K562 (cell line): ENCODE results near the gene FAM199X. TPM values are rescaled to one million over a fixed set of nuclear protein-coding genes. Genes with fewer than 3 reads are reported as not detected.

Source experiments
- CCNT2 ChIP-seq: IDR thresholded peaks from 2 replicates; pipeline ENCODE4 v1.6.1; 2011; ENCODE audit warnings: borderline replicate concordance, low read depth, mild to moderate bottlenecking, moderate library complexity, mixed read lengths, low read length; ENCODE audit not compliant: insufficient read length; ENCODE audit errors: extremely low read depth
- CHCHD3 ChIP-seq: fragments of 250-450 bp; sonication (Bioruptor Pico); IDR thresholded peaks from 2 replicates; pipeline ENCODE4 v2.1.2; 2022; ENCODE audit warnings: mild to moderate bottlenecking
- CREM ChIP-seq: IDR thresholded peaks from 2 replicates; pipeline ENCODE4 v1.6.1; 2014; ENCODE audit warnings: antibody characterized with exemption, low read depth
- CXXC5 ChIP-seq: fragments of 250-450 bp; sonication (Bioruptor Pico); IDR thresholded peaks from 2 replicates; pipeline ENCODE4 v1.8.0; 2022; ENCODE audit warnings: inconsistent platforms, mild to moderate bottlenecking, moderate library complexity
- HDAC8 ChIP-seq: fragments of 450-650 bp; IDR thresholded peaks from 2 replicates; pipeline ENCODE4 v1.6.1; 2016; ENCODE audit warnings: mild to moderate bottlenecking, missing genetic modification characterization, moderate library complexity, missing compliant biosample characterization
- KHSRP ChIP-seq: fragments of 450-650 bp; IDR thresholded peaks from 2 replicates; pipeline ENCODE4 v1.6.1; 2017
- LEF1 ChIP-seq: fragments of 450-650 bp; IDR thresholded peaks from 2 replicates; pipeline ENCODE4 v1.6.1; 2016; ENCODE audit warnings: mild to moderate bottlenecking
- MYNN ChIP-seq, 2 experiments: sonication (generic); formaldehyde crosslinking in 1 of 2; IDR thresholded peaks; 2 replicates each; pipeline versions ENCODE4 v1.5.0 to v1.6.1; 2016 to 2020; ENCODE audit warnings: antibody characterized with exemption in 1 of 2, missing genetic modification reagents in 1 of 2
- NBN ChIP-seq: fragments of 450-650 bp; IDR thresholded peaks from 2 replicates; pipeline ENCODE4 v1.6.1; 2016; ENCODE audit warnings: low read depth, mild to moderate bottlenecking
- NFIX ChIP-seq: fragments of 250-450 bp; sonication (Bioruptor Pico); IDR thresholded peaks from 2 replicates; pipeline ENCODE4 v1.4.0; 2020; ENCODE audit warnings: low read depth, mild to moderate bottlenecking, moderate library complexity
- POU5F1 ChIP-seq: fragments of 150-350 bp; IDR thresholded peaks from 2 replicates; pipeline ENCODE4 v1.6.1; 2014; ENCODE audit warnings: borderline replicate concordance, low read length, low read depth, mild to moderate bottlenecking; ENCODE audit not compliant: partially characterized antibody
- RFX5 ChIP-seq: IDR thresholded peaks from 2 replicates; pipeline ENCODE4 v1.6.1; 2011; ENCODE audit warnings: low read depth, mild to moderate bottlenecking, improper control_type of control experiment, low read length
- RNF2 ChIP-seq: sonication (generic); IDR thresholded peaks from 2 replicates; pipeline ENCODE4 v1.6.1; 2016
- TARDBP ChIP-seq: fragments of 450-650 bp; IDR thresholded peaks from 2 replicates; pipeline ENCODE4 v1.6.1; 2016
- TBL1XR1 ChIP-seq, 2 experiments: IDR thresholded peaks; 2 replicates each; pipeline ENCODE4 v1.6.1; 2012; ENCODE audit warnings: improper control_type of control experiment in 2 of 2, low read length in 2 of 2, mild to moderate bottlenecking in 1 of 2
- ZNF146 ChIP-seq: IDR thresholded peaks from one replicate; pipeline ENCODE4 v1.6.1; 2018; ENCODE audit warnings: missing compliant biosample characterization; ENCODE audit not compliant: unreplicated experiment
- polyA plus RNA-seq, 8 experiments: library from polyadenylated mRNA; depleted of rRNA in 4 of 8; stranded (reverse) in 5 of 8; unstranded in 3 of 8; fragments of >200 nt; fragmentation: Nextera tagmentation in 2 of 8; fragmentation: Illumina TruSeq in 1 of 8; extraction: Ambion mirVana in 2 of 8; extraction: Trizol in 1 of 8; gene quantifications; 2 replicates each; pipeline versions ENCODE4 v1.2.1 to v1.2.3, GENCODE V29; 2011 to 2014; ENCODE audit warnings: inconsistent platforms in 1 of 8, missing spikeins in 1 of 8
- total RNA-seq, 7 experiments: library from RNA; depleted of rRNA in 6 of 7; stranded (reverse); fragments of >200 nt in 6 of 7; fragmentation: Illumina TruSeq in 2 of 7; extraction: Trizol in 2 of 7; gene quantifications; 2 replicates each; pipeline versions ENCODE4 v1.2.1 to v1.2.3, GENCODE V29; 2011 to 2021; ENCODE audit warnings: low replicate concordance in 1 of 7
- TF ChIP-seq, protein P1 (sequence below): sonication (generic); formaldehyde crosslinking; IDR thresholded peaks from 2 replicates; pipeline ENCODE4 v1.8.0; 2022; ENCODE audit warnings: mild to moderate bottlenecking, missing genetic modification reagents
- TF ChIP-seq, protein P2 (sequence below), 2 experiments: fragments of 450-650 bp; IDR thresholded peaks; 2 replicates each; pipeline ENCODE4 v1.6.1; 2016
- TF ChIP-seq, protein P3 (sequence below): sonication (generic); IDR thresholded peaks from 2 replicates; pipeline ENCODE4 v1.6.1; 2016
- TF ChIP-seq, protein P4 (sequence below): fragments of 250-450 bp; sonication (Bioruptor Pico); IDR thresholded peaks from 2 replicates; pipeline ENCODE4 v1.4.0; 2020; ENCODE audit warnings: mild to moderate bottlenecking

FAM199X gene
- total and polyA plus RNA-seq, 9 of the 15 experiments (the other 6 are each of a cell fraction or from before 2014, with no cell fraction given) = 4.6 to 22.2 (median 13.7) TPM

DNA sequence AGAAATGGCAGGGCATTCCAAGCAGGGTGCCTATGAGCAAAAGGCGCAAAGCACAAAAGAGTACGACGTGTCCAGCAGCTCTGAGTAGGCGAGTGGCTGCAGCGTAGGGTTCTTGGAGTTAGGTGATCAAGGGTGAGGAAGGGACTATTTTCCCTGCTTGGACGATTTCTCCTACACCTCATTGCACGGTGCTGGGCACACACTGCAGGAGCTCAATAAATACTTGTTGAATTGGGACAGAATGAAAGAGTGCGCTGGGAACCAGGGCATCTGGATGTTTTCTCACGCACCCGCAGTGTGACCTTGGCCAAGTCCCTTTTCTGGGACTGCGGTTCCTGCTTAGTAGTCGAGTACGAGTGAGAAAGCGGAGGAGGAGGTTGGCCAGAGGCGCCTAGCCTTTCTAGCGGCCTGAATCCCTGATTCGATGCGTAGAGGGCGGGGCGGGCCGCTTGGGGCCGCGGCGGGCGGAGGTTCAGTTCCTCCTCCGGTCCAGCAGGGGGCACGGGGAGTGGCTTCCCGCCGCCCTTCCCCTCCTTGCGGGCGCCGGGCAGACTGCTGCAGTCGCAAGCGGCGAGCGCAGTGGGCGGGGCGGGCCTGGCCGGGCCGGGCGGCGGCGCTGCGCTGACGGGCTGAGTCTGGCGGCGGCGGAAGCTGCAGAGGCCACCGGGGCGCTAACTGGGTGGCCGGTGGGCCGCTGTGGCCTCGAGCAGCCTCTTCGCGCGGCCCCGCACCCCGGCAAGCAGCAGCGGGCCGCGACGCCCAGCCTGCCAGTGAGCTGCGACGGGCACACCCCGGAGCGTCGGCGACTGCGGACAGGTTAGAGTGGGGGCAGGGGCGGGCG is at the start of gene FAM199X (continued):
- TF ChIP-seq, protein P1, sequence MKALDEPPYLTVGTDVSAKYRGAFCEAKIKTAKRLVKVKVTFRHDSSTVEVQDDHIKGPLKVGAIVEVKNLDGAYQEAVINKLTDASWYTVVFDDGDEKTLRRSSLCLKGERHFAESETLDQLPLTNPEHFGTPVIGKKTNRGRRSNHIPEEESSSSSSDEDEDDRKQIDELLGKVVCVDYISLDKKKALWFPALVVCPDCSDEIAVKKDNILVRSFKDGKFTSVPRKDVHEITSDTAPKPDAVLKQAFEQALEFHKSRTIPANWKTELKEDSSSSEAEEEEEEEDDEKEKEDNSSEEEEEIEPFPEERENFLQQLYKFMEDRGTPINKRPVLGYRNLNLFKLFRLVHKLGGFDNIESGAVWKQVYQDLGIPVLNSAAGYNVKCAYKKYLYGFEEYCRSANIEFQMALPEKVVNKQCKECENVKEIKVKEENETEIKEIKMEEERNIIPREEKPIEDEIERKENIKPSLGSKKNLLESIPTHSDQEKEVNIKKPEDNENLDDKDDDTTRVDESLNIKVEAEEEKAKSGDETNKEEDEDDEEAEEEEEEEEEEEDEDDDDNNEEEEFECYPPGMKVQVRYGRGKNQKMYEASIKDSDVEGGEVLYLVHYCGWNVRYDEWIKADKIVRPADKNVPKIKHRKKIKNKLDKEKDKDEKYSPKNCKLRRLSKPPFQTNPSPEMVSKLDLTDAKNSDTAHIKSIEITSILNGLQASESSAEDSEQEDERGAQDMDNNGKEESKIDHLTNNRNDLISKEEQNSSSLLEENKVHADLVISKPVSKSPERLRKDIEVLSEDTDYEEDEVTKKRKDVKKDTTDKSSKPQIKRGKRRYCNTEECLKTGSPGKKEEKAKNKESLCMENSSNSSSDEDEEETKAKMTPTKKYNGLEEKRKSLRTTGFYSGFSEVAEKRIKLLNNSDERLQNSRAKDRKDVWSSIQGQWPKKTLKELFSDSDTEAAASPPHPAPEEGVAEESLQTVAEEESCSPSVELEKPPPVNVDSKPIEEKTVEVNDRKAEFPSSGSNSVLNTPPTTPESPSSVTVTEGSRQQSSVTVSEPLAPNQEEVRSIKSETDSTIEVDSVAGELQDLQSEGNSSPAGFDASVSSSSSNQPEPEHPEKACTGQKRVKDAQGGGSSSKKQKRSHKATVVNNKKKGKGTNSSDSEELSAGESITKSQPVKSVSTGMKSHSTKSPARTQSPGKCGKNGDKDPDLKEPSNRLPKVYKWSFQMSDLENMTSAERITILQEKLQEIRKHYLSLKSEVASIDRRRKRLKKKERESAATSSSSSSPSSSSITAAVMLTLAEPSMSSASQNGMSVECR (CRISPR knock-in tag) = 0 out of 2 replicates have a peak, but pooled peaks have one; percentile 35
- TF ChIP-seq MYNN (IDR thresholded peaks at IDR 0.05) (no peak), MYNN (CRISPR knock-in tag; IDR thresholded peaks at IDR 0.05) (no peak), RNF2 (no peak), CCNT2 (peak; percentile 74), TARDBP (0 out of 2 replicates have a peak, but pooled peaks have one; percentile 19), CXXC5 (peak; percentile 80), NBN (peak; percentile 36; the same call in 1 of the 2 replicates), CREM (peak; percentile 28), NFIX (CRISPR knock-in tag) (no peak), CHCHD3 (no peak), ZNF146 (CRISPR knock-in tag) (no peak), TBL1XR1 (IDR thresholded peaks at IDR 0.05; ENCODE audit: low read length in 2 of 2) (0 out of 4 replicates have a peak, but pooled peaks of 1 of the 2 experiments have one; percentile 27), LEF1 (peak; percentile 38; the same call in 1 of the 2 replicates), POU5F1 (no peak), RFX5 (no peak), HDAC8 (tag) (no peak), KHSRP (no peak)
- TF ChIP-seq, protein P2, sequence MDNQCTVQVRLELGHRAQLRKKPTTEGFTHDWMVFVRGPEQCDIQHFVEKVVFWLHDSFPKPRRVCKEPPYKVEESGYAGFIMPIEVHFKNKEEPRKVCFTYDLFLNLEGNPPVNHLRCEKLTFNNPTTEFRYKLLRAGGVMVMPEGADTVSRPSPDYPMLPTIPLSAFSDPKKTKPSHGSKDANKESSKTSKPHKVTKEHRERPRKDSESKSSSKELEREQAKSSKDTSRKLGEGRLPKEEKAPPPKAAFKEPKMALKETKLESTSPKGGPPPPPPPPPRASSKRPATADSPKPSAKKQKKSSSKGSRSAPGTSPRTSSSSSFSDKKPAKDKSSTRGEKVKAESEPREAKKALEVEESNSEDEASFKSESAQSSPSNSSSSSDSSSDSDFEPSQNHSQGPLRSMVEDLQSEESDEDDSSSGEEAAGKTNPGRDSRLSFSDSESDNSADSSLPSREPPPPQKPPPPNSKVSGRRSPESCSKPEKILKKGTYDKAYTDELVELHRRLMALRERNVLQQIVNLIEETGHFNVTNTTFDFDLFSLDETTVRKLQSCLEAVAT (IDR thresholded peaks at IDR 0.05) = no peak
- TF ChIP-seq, protein P3, sequence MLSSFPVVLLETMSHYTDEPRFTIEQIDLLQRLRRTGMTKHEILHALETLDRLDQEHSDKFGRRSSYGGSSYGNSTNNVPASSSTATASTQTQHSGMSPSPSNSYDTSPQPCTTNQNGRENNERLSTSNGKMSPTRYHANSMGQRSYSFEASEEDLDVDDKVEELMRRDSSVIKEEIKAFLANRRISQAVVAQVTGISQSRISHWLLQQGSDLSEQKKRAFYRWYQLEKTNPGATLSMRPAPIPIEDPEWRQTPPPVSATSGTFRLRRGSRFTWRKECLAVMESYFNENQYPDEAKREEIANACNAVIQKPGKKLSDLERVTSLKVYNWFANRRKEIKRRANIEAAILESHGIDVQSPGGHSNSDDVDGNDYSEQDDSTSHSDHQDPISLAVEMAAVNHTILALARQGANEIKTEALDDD = peak; percentile 45; the same call in 1 of the 2 replicates
- TF ChIP-seq, protein P4, sequence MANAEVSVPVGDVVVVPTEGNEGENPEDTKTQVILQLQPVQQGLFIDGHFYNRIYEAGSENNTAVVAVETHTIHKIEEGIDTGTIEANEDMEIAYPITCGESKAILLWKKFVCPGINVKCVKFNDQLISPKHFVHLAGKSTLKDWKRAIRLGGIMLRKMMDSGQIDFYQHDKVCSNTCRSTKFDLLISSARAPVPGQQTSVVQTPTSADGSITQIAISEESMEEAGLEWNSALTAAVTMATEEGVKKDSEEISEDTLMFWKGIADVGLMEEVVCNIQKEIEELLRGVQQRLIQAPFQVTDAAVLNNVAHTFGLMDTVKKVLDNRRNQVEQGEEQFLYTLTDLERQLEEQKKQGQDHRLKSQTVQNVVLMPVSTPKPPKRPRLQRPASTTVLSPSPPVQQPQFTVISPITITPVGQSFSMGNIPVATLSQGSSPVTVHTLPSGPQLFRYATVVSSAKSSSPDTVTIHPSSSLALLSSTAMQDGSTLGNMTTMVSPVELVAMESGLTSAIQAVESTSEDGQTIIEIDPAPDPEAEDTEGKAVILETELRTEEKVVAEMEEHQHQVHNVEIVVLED (CRISPR knock-in tag) = peak; percentile 64
